SHP77 (cell line): ENCODE data around the gene INAFM2.

Experiments
- DNase-seq, 2 experiments: peaks; one replicate each; lab custom pipeline; 2025; lab: John Stamatoyannopoulos, UW

INAFM2 gene

GRCh38 chr15:40306908-40307307 lies 16.6 kb upstream of the INAFM2 start:
- no peak for DNase-seq

- DNase-seq, result peak; percentile 65 to 87
Observed at GRCh38 chr15:40307421-40308211, 15.9 kb upstream of the INAFM2 start, which contains the start of gene PLCB2. Gene PLCB2 (minus strand): TSS chr15:40307935. CDS start chr15:40307672, 263 bp downstream.

GRCh38 chr15:40309344-40309862 lies 14.1 kb upstream of the INAFM2 start:
- no peak for DNase-seq

- peak; percentile 37 to 47 for DNase-seq
Observed at GRCh38 chr15:40310001-40310959, 13.2 kb upstream of the INAFM2 start.

GRCh38 chr15:40310993-40311392 lies 12.5 kb upstream of the INAFM2 start:
- no peak for DNase-seq

- DNase-seq, result no peak
Observed at GRCh38 chr15:40312370-40313158, 10.9 kb upstream of the INAFM2 start.

GRCh38 chr15:40313531-40314398 lies 9.7 kb upstream of the INAFM2 start:
- DNase-seq, result peak; percentile 79 to 83

GRCh38 chr15:40314723-40315276 lies 8.7 kb upstream of the INAFM2 start:
- DNase-seq, result no peak

- no peak for DNase-seq
Observed at GRCh38 chr15:40316931-40317330, 6.6 kb upstream of the INAFM2 start.

GRCh38 chr15:40317580-40317979 lies 5.9 kb upstream of the INAFM2 start:
- no peak for DNase-seq

GRCh38 chr15:40320409-40320808 lies 3.1 kb upstream of the INAFM2 start:
- no peak for DNase-seq

- peak; percentile 66 to 68 for DNase-seq
Observed at GRCh38 chr15:40320931-40321371, 2.5 kb upstream of the INAFM2 start.

- no peak for DNase-seq
Observed at GRCh38 chr15:40322531-40323238, 807 bp upstream of the INAFM2 start.

- DNase-seq, result no peak
Observed at GRCh38 chr15:40323953-40324937, 753 bp downstream of the INAFM2 start.

GRCh38 chr15:40325188-40325587 lies 1.7 kb downstream of the INAFM2 start:
- no peak for DNase-seq

GRCh38 chr15:40325700-40326099 lies 2.2 kb downstream of the INAFM2 start:
- DNase-seq, result no peak

GRCh38 chr15:40327457-40327856 lies 4.0 kb downstream of the INAFM2 start:
- no peak for DNase-seq

- DNase-seq, result no peak
Observed at GRCh38 chr15:40328176-40328575, 4.7 kb downstream of the INAFM2 start.
